ENCODE results near the gene BEND7.
"Not testable (repeated sequence)": the region's sequence is repeated elsewhere in the genome, so short reads cannot be mapped to it uniquely, and the experiment has no call there.

The BEND7 gene, protein sequence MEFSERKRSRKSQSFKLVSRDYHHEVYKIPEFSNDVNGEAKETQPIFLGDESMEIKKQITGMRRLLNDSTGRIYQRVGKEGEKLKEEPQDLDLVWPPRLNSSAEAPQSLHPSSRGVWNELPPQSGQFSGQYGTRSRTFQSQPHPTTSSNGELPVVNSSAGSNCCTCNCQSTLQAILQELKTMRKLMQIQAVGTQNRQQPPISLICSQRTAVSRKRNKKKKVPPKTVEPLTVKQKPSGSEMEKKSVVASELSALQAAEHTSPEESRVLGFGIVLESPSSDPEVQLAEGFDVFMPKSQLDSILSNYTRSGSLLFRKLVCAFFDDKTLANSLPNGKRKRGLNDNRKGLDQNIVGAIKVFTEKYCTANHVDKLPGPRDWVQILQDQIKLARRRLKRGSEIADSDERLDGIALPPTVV

DNA sequence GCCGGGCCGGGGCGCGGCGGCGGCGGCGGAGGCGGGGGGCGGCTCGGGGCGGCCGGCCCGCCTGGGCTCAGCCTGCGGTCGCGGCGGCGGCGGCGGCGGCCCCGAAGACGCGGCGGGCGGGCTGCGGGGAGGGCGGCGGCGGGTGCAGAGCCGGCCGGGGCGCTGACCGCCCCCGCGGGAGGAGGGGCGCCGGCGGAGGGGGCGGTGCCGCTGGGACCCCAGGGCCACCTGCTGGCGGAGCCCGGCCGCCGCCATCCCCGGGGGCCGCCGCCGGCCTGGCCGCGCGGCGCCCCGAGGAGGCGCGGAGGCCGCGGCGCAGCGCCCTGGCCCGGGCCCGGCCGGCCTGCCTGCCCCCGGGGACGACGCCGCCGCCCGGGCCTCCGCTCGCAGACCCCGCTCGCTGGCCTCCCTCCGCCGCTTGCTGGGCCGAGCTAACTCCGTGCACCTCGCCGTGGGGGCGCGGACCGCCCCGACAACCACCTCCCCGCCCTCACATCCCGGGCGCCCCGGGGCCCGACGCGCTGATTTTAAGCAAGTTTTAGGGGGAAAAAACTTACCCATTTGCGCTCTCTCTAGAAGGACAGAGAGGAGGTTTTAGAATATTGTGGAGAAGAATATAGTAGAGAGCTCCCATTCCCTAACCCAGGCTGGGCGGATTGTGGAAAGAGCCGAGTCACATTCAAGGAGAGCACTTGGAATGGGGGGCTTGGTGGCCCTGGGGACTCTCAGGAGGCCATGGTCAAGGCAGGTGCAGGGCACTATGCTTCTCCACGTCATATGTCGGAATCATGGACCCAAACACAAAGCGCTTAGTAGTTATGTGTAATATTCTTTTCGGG is at the start of gene BEND7:
Gene BEND7, minus strand, starts transcription at position 140 of the 839 bp plus-strand sequence. CDS start 481 bp downstream, outside the sequence.
- H3K4me3 ChIP-seq (ENCODE audit: low read length): peak within 1 kb of the TSS; percentile 68
- peaks cover 24% of the 10 kb centered on the region for H3K4me1 ChIP-seq (ENCODE audit: insufficient read depth, low read length)
- H3K27me3 ChIP-seq (ENCODE audit: insufficient read depth, low read length): no peaks in the 10 kb centered on the region
- peaks cover 6% of the 10 kb centered on the region for H3K36me3 ChIP-seq (ENCODE audit: insufficient read depth, low read length)
- peak within 1 kb of the TSS; percentile 99 for H2AFZ ChIP-seq (ENCODE audit: low read depth, low read length)
- H3K9me3 ChIP-seq (ENCODE audit: low read length): no peaks in the 10 kb centered on the region

DNA sequence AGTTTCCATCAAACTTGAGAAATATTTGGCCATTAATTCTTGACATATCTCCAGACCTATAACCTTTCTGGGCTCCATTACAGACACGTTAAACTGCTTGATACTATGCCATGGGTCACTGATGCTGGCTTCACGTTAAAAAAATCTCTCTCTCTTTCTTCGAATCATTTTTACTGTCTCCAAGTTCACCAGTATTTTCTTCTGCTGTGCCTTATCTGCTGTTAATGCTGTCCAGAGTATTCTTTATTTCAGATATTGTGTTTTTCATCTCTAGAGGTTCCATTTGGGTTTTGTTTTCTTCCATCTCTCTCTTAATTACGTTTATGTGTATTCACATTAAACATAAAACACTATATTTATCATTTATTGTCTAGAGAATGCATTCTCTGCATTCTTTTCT is 45.1 kb upstream of the BEND7 start:
- H3K36me3 ChIP-seq (ENCODE audit: insufficient read depth, low read length): no peaks in the 10 kb centered on the region
- peaks cover 4% of the 10 kb centered on the region for H3K9me3 ChIP-seq (ENCODE audit: low read length)
- no peaks in the 10 kb centered on the region for H3K4me1 ChIP-seq (ENCODE audit: insufficient read depth, low read length)
- no peak overlapping the region for H2AFZ ChIP-seq (ENCODE audit: low read depth, low read length)
- H3K4me3 ChIP-seq (ENCODE audit: low read length): no peak overlapping the region
- no peaks in the 10 kb centered on the region for H3K27me3 ChIP-seq (ENCODE audit: insufficient read depth, low read length)

DNA sequence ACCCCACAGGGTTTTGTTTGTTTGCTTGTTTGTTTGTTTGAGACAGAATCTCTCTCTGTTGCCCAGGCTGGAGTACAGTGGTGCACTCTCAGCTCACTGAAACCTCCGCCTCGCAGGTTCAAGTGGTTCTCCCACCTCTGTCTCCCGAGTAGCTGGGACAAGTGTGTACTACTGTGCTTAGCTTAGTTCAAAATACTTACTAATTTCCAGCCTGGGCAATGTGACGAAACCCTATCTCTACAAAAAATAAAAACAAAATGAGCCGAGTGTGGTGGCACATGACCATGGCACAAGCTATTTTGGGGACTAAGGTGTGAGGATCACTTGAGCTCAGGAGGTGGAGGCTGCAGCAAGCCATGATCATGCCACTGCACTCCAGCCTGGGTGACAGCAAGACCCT is 42.7 kb upstream of the BEND7 start:
- Histone ChIP-seq H2AFZ (ENCODE audit: low read depth, low read length) (no peak overlapping the region), H3K27me3 (ENCODE audit: insufficient read depth, low read length) (no peaks in the 10 kb centered on the region), H3K4me3 (ENCODE audit: low read length) (no peak overlapping the region), H3K36me3 (ENCODE audit: insufficient read depth, low read length) (no peaks in the 10 kb centered on the region), H3K9me3 (ENCODE audit: low read length) (peaks cover 4% of the 10 kb centered on the region), H3K4me1 (ENCODE audit: insufficient read depth, low read length) (no peaks in the 10 kb centered on the region)

DNA sequence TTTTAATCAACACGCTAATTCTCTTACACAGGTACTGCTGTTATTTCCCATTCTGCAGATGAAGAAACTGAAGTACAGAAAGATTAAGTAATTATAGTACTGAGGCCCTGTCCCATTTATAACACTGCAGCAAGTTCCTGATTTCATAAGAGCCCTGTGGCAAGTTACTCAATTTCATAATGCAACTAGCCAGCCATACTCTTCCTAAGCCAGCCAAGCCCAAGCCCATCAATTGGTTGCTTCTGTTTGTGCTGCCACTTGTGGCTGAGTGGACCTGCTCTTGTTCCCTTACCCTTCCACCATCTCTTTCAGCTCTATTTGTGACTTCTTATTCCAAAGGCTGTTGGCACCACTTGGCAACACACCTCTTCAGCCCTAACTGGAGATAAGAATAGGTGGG is 38.2 kb upstream of the BEND7 start:
- Histone ChIP-seq H3K9me3 (ENCODE audit: low read length) (peaks cover 4% of the 10 kb centered on the region), H2AFZ (ENCODE audit: low read depth, low read length) (no peak overlapping the region), H3K36me3 (ENCODE audit: insufficient read depth, low read length) (no peaks in the 10 kb centered on the region), H3K4me1 (ENCODE audit: insufficient read depth, low read length) (no peaks in the 10 kb centered on the region), H3K27me3 (ENCODE audit: insufficient read depth, low read length) (no peaks in the 10 kb centered on the region), H3K4me3 (ENCODE audit: low read length) (no peak overlapping the region)

DNA sequence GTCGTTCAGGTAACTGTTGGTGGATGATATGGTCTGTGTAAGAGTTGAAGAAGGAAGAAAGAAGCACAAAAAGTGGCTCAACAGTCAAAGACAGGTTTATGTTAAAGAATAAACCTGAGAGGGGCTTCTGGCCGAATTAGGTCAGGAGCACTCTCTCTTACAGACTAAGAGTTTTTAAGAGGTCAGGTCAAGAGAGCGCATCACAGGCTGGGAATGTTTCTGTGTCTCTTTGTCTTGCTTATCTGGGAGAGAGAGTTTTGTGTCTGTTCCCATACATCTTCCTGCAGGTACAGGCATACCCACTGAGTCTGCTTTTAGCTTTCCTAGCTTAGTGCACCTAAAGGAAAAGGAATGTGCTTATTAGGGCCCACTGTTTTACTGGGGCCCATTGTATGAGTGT is 35.8 kb upstream of the BEND7 start:
- Histone ChIP-seq H3K4me1 (ENCODE audit: insufficient read depth, low read length) (no peaks in the 10 kb centered on the region), H3K4me3 (ENCODE audit: low read length) (no peak overlapping the region), H3K27me3 (ENCODE audit: insufficient read depth, low read length) (no peaks in the 10 kb centered on the region), H3K9me3 (ENCODE audit: low read length) (peaks cover 4% of the 10 kb centered on the region), H2AFZ (ENCODE audit: low read depth, low read length) (no peak overlapping the region), H3K36me3 (ENCODE audit: insufficient read depth, low read length) (no peaks in the 10 kb centered on the region)

DNA sequence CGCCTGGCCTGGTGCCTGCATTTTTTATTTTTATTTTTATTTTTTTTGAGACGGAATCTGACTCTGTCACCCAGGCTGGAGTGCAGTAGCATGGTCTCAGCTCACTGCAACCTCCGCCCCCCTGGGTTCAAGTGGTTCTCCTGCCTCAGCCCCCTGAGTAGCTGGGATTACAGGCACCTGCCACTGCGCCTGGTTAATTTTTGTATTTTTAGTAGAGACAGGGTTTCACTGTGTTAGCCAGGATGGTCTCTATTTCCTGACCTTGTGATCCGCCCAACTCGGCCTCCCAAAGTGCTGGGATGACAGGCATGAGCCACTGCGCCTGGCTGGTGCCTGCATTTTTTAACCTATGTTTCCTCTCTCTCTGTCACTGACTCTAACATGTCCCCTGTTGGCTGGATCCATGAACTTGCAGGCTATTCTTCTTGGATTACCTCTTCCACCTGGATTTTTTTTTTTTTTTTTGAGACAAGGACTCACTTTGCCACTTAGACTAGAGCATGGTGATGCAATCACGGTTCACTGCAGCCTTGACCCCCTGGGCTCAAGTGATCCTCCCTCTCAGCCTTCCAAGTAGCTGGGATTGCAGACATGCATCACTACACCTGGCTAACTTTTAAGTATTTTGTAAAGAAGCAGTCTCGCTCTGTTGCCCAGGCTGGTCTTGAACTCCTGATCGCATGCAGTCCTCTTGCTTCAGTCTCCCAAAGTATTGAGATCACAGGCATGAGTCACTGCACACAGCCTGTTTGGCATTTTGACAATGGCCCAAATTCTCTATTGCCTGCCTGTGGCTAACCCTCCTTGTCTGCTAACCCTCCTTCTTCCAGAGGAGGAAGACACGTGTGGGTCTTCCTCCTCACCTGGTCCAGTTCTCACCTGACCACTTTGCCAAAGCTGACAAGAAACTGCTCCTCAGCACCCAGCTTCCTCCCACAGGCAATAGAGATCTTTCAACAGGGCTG is 34.9 kb upstream of the BEND7 start:
- H3K27me3 ChIP-seq (ENCODE audit: insufficient read depth, low read length): no peaks in the 10 kb centered on the region

DNA sequence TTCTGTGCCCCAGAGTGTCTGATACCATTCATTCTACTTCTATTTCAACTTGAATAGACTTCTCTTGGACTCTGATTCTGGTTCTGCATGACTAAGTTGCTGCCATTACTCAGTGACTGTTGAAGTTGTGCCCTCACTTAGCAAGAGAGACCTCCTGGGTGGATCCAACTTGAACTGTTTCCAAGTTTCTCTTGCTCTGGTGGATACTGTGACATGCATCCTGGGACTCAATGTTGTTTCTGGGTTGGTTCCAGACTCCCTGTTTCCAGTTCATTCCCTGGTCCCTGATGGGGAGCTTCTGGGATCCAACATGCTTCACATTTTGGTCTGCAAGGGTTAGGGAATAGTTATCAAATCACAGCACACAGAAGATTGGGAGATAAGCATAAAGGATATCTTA is 31.8 kb upstream of the BEND7 start:
- no peak overlapping the region for H2AFZ ChIP-seq (ENCODE audit: low read depth, low read length)

More for the DNA sequence above, 34.9 kb upstream of the BEND7 start:
- Histone ChIP-seq H3K9me3 (ENCODE audit: low read length) (peaks cover 5% of the 10 kb centered on the region), H3K4me1 (ENCODE audit: insufficient read depth, low read length) (no peaks in the 10 kb centered on the region), H3K4me3 (ENCODE audit: low read length) (no peak overlapping the region), H3K36me3 (ENCODE audit: insufficient read depth, low read length) (no peaks in the 10 kb centered on the region), H2AFZ (ENCODE audit: low read depth, low read length) (no peak overlapping the region)

DNA sequence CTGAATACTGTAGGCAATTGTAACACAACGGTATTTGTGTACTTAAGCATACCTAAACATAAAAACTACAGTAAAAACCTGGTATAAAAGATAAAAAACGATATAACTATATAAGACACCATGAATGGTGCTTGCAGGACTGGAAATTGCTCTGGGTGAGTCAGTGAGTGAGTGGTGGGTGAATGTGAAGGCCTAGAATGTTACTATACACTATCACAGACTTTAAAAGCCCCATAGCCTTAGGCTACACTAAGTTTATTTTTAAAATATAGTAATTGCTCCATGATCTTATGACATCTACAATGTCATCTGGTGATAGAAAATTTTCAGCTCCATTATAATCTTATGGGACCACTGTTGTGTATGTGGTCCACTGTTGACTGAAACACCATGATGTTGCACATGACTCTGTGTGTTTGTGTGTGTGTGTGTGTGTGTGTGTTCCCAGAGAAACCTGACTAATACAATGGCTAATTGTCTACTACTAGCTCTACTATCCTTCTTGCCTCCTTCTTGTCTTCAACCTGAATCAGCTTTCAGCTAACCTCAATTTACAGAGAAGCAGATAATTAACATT is 30.4 kb upstream of the BEND7 start:
- Histone ChIP-seq H3K4me1 (ENCODE audit: insufficient read depth, low read length) (peaks cover 9% of the 10 kb centered on the region), H3K9me3 (ENCODE audit: low read length) (peaks cover 7% of the 10 kb centered on the region), H3K27me3 (ENCODE audit: insufficient read depth, low read length) (no peaks in the 10 kb centered on the region), H3K4me3 (ENCODE audit: low read length) (no peak overlapping the region), H2AFZ (ENCODE audit: low read depth, low read length) (no peak overlapping the region), H3K36me3 (ENCODE audit: insufficient read depth, low read length) (no peaks in the 10 kb centered on the region)

More for the DNA sequence above, 31.8 kb upstream of the BEND7 start:
- no peaks in the 10 kb centered on the region for H3K36me3 ChIP-seq (ENCODE audit: insufficient read depth, low read length)
- H3K4me3 ChIP-seq (ENCODE audit: low read length): no peak overlapping the region
- H3K27me3 ChIP-seq (ENCODE audit: insufficient read depth, low read length): no peaks in the 10 kb centered on the region
- peaks cover 9% of the 10 kb centered on the region for H3K4me1 ChIP-seq (ENCODE audit: insufficient read depth, low read length)
- H3K9me3 ChIP-seq (ENCODE audit: low read length): peaks cover 7% of the 10 kb centered on the region

DNA sequence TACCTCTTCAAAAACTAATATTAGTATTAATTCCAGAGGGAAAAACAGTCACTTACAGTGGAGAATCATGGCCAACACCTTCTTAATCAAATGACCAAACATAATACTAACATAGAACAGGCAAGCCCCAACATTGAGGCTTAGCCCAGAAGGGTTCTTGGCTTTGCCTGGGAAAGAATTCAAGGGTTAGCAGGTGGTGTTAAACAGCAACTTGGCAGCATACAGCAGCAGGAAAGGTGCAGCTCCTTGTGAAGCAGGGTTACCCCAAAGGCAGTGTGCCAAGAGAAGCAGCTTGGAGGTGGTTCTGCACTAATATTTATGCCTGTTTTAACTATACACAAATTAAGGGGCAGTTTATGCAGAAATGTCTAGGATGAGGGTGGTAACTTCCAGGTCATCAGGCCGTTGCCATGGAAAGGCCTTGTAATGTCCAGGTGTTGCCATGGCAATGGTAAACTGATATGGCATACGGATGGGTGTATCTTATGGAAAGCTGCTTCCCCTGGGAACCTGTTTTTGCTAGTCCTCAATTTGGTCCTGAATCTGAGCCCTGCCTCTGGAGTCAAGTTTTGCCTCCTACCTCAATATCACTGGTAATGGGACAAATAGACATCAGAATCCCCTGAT is 27.2 kb upstream of the BEND7 start:
- Histone ChIP-seq H3K9me3 (ENCODE audit: low read length) (peaks cover 3% of the 10 kb centered on the region), H3K4me1 (ENCODE audit: insufficient read depth, low read length) (peaks cover 9% of the 10 kb centered on the region), H3K4me3 (ENCODE audit: low read length) (no peak overlapping the region), H3K36me3 (ENCODE audit: insufficient read depth, low read length) (no peaks in the 10 kb centered on the region), H3K27me3 (ENCODE audit: insufficient read depth, low read length) (no peaks in the 10 kb centered on the region), H2AFZ (ENCODE audit: low read depth, low read length) (no peak overlapping the region)

DNA sequence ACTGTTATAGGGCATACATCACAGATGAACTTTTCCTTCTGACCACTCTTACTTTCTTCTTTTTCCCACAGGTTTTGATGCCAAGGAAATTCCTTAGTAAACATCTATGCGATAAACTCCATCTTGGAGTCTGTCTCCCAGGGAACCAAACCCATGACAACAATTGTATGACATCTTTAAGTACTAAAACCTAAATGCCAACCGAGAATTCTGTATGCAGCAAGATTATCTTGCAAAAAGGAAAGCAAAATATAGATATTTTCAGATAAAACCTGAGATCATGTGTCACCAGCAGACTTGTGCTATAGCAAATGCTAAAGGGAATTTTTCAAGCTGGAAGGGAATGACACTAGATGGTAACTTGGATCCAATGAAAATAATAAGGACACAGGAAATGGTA is 22.0 kb upstream of the BEND7 start:
- H2AFZ ChIP-seq (ENCODE audit: low read depth, low read length): no peak overlapping the region
- no peaks in the 10 kb centered on the region for H3K27me3 ChIP-seq (ENCODE audit: insufficient read depth, low read length)
- no peak overlapping the region for H3K4me3 ChIP-seq (ENCODE audit: low read length)
- no peaks in the 10 kb centered on the region for H3K36me3 ChIP-seq (ENCODE audit: insufficient read depth, low read length)
- H3K9me3 ChIP-seq (ENCODE audit: low read length): peaks cover 5% of the 10 kb centered on the region
- peaks cover 2% of the 10 kb centered on the region for H3K4me1 ChIP-seq (ENCODE audit: insufficient read depth, low read length)

DNA sequence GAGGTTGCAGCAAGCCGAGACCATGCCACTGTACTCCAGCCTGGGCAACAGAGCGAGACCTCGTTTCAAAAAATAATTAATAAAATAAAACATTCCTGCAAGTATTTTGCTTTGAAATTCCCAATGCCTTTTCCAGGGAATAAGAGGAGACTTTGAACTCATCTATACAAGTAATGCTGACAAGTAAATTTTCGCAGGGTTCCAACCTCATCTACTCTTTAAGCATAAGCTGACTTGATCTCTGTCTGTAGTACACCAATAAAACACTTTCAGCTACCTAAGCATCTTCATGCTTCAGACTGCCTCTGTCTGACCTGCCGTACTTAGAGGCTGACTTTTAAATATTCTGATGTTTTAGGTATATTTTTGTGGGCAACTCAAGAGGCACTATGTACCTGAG is 13.7 kb upstream of the BEND7 start:
- Histone ChIP-seq H3K36me3 (ENCODE audit: insufficient read depth, low read length) (no peaks in the 10 kb centered on the region), H3K4me3 (ENCODE audit: low read length) (no peak overlapping the region), H3K27me3 (ENCODE audit: insufficient read depth, low read length) (peaks cover 6% of the 10 kb centered on the region), H3K4me1 (ENCODE audit: insufficient read depth, low read length) (no peaks in the 10 kb centered on the region), H2AFZ (ENCODE audit: low read depth, low read length) (no peak overlapping the region), H3K9me3 (ENCODE audit: low read length) (no peaks in the 10 kb centered on the region)

DNA sequence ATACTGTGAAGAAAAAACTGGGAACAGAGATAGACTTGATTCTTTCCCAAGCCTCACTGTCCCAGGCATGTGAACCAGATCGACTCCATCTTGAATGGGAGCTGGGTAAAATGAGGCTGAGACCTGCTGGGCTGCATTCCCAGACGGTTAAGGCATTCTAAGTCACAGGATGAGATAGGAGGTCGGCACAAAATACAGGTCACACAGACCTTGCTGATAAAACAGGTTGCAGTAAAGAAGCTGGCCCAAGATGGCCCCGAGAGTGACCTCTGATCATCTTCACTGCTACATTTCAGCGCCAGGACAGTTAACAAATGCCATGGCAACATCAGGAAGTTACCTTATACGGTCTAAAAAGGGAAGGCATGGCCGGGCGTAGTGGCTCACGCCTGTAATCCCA is 9.2 kb upstream of the BEND7 start:
- not testable (repeated sequence) for H3K36me3 ChIP-seq (ENCODE audit: insufficient read depth, low read length); H3K4me1 ChIP-seq (ENCODE audit: insufficient read depth, low read length); H3K9me3 ChIP-seq (ENCODE audit: low read length); H2AFZ ChIP-seq (ENCODE audit: low read depth, low read length); H3K4me3 ChIP-seq (ENCODE audit: low read length); H3K27me3 ChIP-seq (ENCODE audit: insufficient read depth, low read length)

Measured in neuron (in vitro differentiated cells).